Esophagus squamous epithelium (tissue), 4 donors: ENCODE data around the gene DCC.

ENCODE experiments used
- POLR2A ChIP-seq, 4 donors: fragments of 450-650 bp; IDR thresholded peaks; one replicate each; pipeline ENCODE4 v1.6.1; 2017; ENCODE audit warnings: antibody characterized with exemption in 4 of 4, mild to moderate bottlenecking in 4 of 4, moderate library complexity in 3 of 4
- TF ChIP-seq, protein P1 (sequence below), 6 experiments: fragments of 450-650 bp in 4 of 6; fragments of 200-600 bp in 2 of 6; sonication (generic) in 2 of 6; IDR thresholded peaks; one replicate each; pipeline ENCODE4 v1.5.1; 2016 to 2019; ENCODE audit warnings: antibody characterized with exemption in 6 of 6, mild to moderate bottlenecking in 4 of 6, moderate library complexity in 4 of 6

- TF ChIP-seq POLR2A (IDR thresholded peaks at IDR 0.05), result no peak
- TF ChIP-seq, protein P1, sequence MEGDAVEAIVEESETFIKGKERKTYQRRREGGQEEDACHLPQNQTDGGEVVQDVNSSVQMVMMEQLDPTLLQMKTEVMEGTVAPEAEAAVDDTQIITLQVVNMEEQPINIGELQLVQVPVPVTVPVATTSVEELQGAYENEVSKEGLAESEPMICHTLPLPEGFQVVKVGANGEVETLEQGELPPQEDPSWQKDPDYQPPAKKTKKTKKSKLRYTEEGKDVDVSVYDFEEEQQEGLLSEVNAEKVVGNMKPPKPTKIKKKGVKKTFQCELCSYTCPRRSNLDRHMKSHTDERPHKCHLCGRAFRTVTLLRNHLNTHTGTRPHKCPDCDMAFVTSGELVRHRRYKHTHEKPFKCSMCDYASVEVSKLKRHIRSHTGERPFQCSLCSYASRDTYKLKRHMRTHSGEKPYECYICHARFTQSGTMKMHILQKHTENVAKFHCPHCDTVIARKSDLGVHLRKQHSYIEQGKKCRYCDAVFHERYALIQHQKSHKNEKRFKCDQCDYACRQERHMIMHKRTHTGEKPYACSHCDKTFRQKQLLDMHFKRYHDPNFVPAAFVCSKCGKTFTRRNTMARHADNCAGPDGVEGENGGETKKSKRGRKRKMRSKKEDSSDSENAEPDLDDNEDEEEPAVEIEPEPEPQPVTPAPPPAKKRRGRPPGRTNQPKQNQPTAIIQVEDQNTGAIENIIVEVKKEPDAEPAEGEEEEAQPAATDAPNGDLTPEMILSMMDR (IDR thresholded peaks at IDR 0.05), result no peak
These were observed 730.8 kb downstream of the DCC start for GRCh38 chr18:53070788-53071187.
